Transverse colon (tissue), 3 donors: ENCODE results near the gene PTGR2.

Experiments
- CTCF ChIP-seq, 5 experiments: fragments of 200-600 bp in 3 of 5; fragments of 450-650 bp in 2 of 5; sonication (generic) in 3 of 5; IDR thresholded peaks; 1 replicate in 2 of 5; 2 replicates in 3 of 5; pipeline ENCODE4 v1.5.1; 2016 to 2017; ENCODE audit warnings: antibody characterized with exemption in 5 of 5, inconsistent platforms in 3 of 5, mild to moderate bottlenecking in 2 of 5, moderate library complexity in 1 of 5
- EP300 ChIP-seq: sonication (generic); formaldehyde crosslinking; IDR thresholded peaks from one replicate; pipeline ENCODE4 v1.6.1; 2017; ENCODE audit warnings: antibody characterized with exemption, low read depth

- TF ChIP-seq CTCF (IDR thresholded peaks at IDR 0.05) (no peak), EP300 (no peak)
Observed at GRCh38 chr14:73879027-73879426, 27.4 kb downstream of the PTGR2 start.
